ENCODE results near the gene ITPRIPL2. TPM values are rescaled to one million over a fixed set of nuclear protein-coding genes. Genes with fewer than 3 reads are reported as not detected.

The ITPRIPL2 gene
- total RNA-seq, 1 experiment from 2014 or later: 30.0 TPM

GRCh38 chr16:19138601-19139000 is 24.8 kb downstream of the ITPRIPL2 start:
- DNase-seq (ENCODE audit: extremely low read depth, low read depth): peak; percentile 72

DNA sequence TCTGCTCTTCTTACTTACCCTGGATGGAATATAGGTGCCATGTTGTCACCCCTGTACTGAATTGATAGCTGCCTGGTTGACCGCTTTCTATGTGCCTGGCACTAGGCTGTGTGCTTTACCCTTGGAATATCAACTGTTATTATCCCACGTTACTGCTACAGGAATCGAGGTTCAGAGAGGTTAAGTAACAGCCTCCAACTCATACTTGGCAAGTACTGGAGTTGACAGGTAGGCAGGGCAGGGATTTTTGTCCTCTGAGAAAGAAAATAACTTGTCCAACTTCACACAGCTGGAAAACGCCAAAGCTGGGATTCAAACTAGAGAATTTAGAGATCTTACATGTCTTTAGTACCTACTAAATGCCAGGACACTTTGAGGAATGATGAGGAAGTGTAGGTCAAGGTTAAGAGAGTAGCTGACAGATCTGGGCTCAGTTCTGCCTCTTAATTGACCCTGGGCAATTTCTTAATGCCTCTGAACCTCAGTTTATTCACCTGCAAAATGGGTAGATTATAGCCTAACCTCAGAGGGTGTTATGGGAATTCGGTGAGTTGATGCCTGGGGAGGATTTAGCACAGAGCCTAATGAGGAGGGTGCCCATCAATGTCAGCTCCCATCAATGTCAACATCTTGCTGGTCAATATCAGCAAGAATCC is 25.8 kb downstream of the ITPRIPL2 start:
- no peak for DNase-seq (ENCODE audit: extremely low read depth, low read depth)

- DNase-seq (ENCODE audit: extremely low read depth, low read depth): no peak
Measured at GRCh38 chr16:19140396-19140795, 26.6 kb downstream of the ITPRIPL2 start.

GRCh38 chr16:19142939-19143598 is 29.3 kb downstream of the ITPRIPL2 start:
- no peak for DNase-seq (ENCODE audit: extremely low read depth, low read depth)

GRCh38 chr16:19143599-19143956 is 29.8 kb downstream of the ITPRIPL2 start:
- DNase-seq (ENCODE audit: extremely low read depth, low read depth): no peak

DNA sequence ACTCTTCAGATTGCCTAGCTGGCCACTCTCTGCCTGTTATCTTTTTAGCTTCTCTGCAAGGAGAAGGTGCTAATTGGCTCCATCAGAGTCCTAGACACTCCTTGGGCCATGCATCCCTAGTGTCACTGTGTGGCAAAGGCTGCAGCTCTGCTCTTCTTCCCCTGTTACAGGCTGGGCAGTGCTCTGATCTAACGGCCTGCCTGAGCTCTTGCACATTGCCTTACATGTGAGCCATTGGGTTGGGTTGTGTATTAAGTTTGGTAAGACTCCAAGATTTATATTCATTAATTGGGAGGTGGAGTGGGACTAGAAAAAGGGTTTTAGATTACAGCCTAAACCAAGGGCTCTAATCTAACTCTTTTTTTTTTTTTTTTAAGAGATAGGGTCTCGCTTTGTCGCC is 31.2 kb downstream of the ITPRIPL2 start:
- no peak for DNase-seq (ENCODE audit: extremely low read depth, low read depth)

- DNase-seq (ENCODE audit: extremely low read depth, low read depth): no peak
Measured at GRCh38 chr16:19147126-19147525, 33.4 kb downstream of the ITPRIPL2 start.

GRCh38 chr16:19147627-19148026 is 33.9 kb downstream of the ITPRIPL2 start:
- DNase-seq (ENCODE audit: extremely low read depth, low read depth): no peak

DNA sequence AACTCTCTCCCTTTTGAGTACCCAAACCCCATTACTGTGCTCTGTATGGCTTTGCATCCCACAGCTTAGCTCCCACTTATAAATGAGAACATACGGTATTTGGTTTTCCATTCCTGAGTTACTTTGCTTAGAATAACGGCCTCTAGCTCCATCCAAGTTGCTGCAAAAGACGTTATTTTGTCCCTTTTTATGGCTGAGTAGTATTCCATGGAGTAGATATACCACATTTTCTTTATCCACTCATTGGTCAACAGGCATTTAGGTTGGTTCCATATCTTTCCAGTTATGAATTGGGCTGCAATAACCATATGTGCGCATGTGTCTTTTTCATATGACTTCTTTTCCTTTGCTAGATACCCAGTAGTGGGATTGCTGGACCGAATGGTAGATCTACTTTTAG is 34.4 kb downstream of the ITPRIPL2 start:
- no peak for DNase-seq (ENCODE audit: extremely low read depth, low read depth)

GRCh38 chr16:19151310-19151709 is 37.5 kb downstream of the ITPRIPL2 start:
- no peak for DNase-seq (ENCODE audit: extremely low read depth, low read depth)

GRCh38 chr16:19152042-19152441 is 38.3 kb downstream of the ITPRIPL2 start:
- no peak for DNase-seq (ENCODE audit: extremely low read depth, low read depth)

DNA sequence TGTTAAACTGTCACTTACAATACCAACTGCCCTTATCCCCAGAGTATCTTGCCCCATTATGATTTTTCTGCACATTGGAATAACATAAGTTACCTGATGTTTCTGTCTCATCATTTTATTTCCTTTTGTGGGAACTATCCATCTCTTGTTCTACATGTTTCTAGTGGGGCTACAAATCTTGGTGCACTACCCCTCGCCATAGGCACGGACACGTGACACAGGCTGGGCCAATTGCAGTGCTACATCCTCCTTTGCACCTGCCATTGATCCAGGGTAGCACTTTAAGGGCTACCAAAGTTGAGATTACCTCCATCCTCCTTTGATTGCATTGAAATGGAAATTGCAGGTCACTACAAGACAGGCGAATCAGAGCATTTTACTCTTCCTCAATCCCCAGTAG is 40.1 kb downstream of the ITPRIPL2 start:
- no peak for DNase-seq (ENCODE audit: extremely low read depth, low read depth)

DNA sequence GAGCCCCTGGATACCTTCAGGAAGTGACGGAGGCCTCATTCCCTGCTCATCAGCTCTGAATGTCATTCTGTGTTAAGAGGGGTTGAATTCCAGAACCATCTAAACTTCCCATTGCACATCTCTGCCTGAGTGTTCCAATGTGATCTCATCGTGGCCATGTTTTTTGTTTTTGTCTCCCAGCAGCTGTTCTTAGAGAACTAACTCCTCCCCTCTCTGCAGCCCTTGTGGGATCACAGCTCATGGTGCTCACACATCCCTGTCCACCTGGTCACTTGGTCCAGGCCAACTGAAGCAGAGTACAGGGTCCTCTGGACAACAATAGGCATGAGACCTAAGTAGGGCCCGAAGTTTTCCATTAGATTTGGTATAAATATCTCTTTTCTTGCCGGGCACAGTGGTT is 48.3 kb downstream of the ITPRIPL2 start:
- no peak for DNase-seq (ENCODE audit: extremely low read depth, low read depth)

DNA sequence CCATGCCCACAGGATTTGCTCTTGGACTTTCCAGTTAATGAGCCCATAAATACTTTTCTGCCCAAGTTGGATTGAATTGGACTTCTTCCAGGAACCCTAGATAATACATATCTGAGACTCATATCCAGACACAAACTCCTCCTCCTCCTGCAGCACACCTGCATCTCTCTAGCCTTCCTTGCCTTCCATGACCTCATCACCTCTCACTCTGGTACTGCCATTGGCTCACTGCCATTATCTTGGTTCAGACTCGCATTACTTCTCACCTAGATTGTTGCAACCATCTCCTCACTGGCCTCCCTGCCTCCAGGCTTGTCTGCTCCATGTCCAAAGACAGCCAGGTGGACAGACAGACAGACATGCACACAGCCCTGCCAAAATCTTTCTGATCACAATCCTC is 49.5 kb downstream of the ITPRIPL2 start:
- no peak for DNase-seq (ENCODE audit: extremely low read depth, low read depth)

DNA sequence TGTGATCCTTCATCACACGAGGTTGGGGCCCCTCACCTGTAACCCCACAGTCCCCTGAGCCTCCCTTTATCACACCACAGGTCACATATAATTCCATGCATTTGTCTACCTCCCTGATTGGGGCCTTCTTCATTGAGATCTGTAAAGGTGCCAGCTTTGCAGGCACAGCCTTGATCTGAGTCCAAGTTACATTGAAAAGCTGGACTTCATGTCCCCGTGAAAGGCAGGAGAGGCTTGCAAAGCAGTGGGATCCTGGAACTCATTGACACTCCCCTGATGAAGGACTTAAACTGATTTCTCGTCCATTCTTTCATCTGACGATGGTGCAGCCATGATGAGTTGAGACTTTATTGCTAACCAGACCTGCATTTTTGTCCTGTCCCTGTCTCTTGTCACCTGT is 50.5 kb downstream of the ITPRIPL2 start:
- no peak for DNase-seq (ENCODE audit: extremely low read depth, low read depth)

GRCh38 chr16:19165101-19165500 is 51.3 kb downstream of the ITPRIPL2 start:
- no peak for DNase-seq (ENCODE audit: extremely low read depth, low read depth)

DNA sequence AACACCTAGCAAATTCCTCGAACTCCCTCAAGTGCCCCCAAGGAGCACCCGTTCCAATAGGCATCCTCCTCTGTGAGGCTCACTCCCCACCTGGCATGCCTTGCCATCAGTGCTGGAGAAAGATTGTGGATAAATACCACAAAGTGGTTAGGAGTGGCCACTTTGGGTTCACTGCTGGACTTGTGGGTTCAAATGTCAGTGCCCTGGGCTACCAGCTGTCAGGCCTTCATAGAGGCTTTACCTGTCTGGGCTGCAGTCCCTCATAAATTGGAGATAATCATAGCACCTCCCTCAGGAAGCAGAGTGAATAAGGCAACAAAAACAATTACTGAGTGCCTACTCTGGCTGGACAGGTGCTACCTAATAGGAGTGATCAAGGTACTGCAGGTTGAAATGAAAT is 52.7 kb downstream of the ITPRIPL2 start:
- DNase-seq (ENCODE audit: extremely low read depth, low read depth): no peak

DNA sequence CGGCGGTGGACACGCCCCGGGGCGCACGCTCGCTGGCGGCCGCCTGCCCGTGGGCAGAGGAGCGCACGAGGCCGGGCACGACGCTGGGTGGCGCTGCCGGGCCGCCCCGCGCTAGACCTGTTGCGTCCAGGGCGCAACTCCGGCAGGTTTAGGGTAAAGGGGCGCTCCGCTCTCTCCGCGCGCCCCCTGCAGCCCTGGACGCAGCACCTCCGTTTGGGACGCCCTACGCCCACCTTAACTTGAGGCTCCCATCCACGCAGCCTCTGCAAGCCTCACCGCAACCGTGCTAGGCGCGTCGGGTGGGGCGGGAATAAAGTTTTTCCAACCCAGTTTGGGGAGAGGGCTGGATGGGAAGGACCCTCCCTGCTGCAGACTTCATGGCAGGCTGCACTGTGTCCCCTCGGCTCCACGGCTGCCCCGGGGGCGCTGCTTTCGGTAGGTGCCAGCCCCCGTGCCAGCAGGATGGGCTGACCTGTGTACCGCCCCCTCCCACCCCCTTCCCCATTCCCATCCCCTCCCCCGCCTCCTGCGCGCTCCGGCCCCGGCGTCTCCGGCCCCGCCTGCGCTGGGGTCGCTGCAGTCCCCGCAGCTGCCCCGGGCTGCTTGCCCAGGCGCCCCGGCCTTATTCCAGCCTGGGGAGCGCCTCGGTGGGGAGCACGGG is 54.1 kb downstream of the ITPRIPL2 start, which contains the start of gene SYT17:
Gene SYT17 (plus strand): TSS at position 531 of the 661 bp plus-strand sequence. CDS start 407 bp downstream, outside the sequence.
- peak; percentile 76 for DNase-seq (ENCODE audit: extremely low read depth, low read depth)

DNA sequence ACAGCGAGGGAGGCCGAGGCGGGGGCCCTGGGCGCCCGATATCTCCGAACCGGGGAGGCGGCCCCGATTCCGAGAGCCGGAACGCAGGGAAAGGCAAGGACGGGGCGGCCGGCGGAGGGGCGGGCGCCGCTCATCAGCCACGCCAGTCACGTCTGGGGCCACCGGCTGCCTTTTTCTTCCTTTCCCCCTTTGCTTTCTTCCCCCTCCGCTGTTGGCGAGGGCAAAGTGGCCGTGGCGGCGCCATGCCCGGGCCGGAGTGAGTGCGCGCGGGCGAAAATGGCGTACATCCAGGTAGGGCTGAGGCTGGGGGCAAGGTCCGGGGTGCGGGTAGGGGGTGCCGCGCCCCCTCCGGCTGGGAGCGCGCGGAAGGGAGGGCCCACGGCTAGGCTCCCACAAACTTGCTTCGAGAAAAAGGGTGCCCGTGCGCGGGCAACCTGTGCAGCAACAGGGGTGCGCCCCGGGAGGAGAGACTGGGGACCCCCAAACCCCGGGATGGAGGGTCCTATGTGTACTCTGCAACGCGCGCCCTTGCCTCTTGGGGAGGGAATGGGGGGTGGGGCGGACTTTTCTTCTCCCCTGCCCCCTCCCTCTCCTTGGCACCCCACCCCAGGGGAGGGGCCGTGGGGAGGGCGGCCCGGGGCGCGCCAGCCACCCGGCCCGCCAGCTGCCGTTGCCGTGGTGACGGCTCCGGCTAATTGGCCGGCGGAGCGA is 54.8 kb downstream of the ITPRIPL2 start:
- no peak for DNase-seq (ENCODE audit: extremely low read depth, low read depth)

DNA sequence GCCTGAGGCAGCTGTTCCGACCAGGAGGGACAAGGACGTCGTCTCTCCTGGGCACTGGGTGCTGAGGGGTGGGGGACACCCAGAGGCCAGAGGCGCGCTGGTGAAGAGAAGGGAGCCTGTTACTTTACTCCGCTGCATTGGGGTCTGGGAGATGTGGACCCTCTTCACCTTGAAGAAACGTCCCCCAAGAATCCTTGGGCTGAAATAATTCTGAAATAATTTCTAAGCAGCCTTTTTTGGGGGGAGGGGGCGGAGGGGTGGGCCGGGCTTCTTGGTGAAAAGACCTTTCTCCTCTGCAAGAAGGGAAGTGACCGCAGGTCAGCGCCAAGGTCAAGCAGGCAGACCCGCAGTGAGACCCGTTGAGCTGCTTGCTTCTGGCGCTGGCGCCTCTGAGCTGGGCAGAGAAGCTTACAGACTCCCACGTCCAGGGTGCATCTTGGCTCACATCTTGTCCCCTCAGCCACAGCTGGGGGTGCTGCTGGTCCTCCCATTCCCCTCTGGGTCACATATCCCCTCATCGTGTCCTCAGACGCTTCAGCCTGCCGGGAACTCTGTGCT is 55.4 kb downstream of the ITPRIPL2 start:
- no peak for DNase-seq (ENCODE audit: extremely low read depth, low read depth)

- no peak for DNase-seq (ENCODE audit: extremely low read depth, low read depth)
Measured at GRCh38 chr16:19170043-19170655, 56.4 kb downstream of the ITPRIPL2 start.
